Glomerular endothelial cell (primary cell): ENCODE results near the gene DCLRE1A. TPM values are rescaled to one million over a fixed set of nuclear protein-coding genes. Genes with fewer than 3 reads are reported as not detected.

Experiments
- DNase-seq: peaks from one replicate; pipeline ENCODE4 v3.0.0-alpha.2; 2011; ENCODE audit warnings: low read depth, low spot score; ENCODE audit errors: extremely low read depth
- total RNA-seq: library from RNA; depleted of rRNA; stranded (reverse); fragments of >200 nt; gene quantifications from 2 replicates; pipeline ENCODE4 v1.2.3, GENCODE V29; 2015

DCLRE1A gene
- total RNA-seq, 1 donor from 2014 or later, result 3.7 TPM

DNA sequence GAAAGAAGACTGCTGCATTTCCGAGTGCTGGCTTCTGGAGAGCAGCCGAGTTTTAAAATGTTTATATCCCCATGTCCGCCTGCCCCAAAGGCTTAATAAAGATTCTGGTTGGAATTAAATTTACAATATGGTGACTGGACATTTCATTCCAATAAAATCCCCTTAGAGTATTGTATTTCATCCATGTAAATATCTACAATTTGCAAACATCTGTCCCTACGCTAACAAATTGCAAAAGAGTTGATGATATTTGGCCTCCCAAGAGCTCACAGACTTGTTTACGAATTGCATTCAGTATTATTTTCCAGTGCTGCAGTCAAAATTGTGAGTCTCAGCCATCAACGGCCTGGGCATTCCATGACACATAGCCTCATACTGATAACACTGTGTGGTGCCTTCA lies 52.3 kb downstream of the DCLRE1A start:
- DNase-seq, result no peak

DNA sequence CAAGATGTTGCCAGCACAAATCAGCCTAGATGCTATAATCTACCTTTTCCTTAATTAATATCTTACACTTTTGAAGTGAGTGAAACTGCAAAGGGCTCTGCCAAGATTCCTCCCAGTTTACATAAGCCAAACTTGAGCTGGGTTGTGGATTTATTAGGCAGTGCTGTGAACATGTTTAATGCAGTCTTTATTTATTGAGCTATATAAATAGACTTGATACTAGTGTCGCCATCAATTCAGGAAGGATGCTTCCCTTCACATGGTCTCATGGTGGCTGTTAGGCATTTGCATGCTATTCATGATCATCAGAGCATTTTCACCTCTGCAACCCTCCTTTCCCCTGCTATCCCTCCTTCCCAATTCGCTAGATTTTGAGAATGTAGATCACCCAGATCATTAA lies 62.2 kb downstream of the DCLRE1A start:
- DNase-seq, result no peak

DNA sequence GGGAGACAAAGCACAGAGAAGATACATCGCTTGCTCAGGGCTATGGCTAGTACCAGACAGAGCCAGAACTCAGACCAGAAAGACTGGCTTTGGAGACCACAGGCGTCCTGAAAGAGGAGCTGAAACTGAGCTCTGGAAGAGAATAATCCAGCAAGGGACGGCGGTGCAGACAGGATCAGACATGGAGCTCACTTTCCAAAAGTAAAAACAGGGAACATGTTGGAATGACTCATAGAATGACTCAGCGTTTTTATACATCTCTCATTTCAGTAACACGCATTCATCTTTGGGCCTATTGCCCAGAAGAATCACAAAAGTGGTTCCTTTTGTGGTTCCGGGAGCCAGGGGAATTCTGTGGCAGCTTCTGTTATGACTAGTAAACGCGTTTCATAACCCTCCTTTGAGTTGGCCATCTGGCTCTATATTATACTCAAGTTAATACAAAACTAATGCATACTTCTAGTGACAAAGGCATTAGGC lies 65.2 kb downstream of the DCLRE1A start:
- DNase-seq, result no peak

Other genes starting within 250 kb of the DCLRE1A start
- gene NRAP, start 190.0 kb downstream of the DCLRE1A start, total RNA-seq, result not detected in 2 replicates
- gene CASP7, start 174.2 kb downstream of the DCLRE1A start, total RNA-seq, result 60.1 and 66.8 TPM in 2 replicates
- not detected in 2 replicates for gene PLEKHS1, start 102.4 kb downstream of the DCLRE1A start, total RNA-seq
- gene NHLRC2, start 579 bp upstream of the DCLRE1A start, total RNA-seq, result 15.2 and 54.4 TPM in 2 replicates
- 0.05 and 0.93 TPM in 2 replicates for gene ADRB1, start 189.8 kb upstream of the DCLRE1A start, total RNA-seq